Measurements from ENCODE around the gene KSR1.

DNA sequence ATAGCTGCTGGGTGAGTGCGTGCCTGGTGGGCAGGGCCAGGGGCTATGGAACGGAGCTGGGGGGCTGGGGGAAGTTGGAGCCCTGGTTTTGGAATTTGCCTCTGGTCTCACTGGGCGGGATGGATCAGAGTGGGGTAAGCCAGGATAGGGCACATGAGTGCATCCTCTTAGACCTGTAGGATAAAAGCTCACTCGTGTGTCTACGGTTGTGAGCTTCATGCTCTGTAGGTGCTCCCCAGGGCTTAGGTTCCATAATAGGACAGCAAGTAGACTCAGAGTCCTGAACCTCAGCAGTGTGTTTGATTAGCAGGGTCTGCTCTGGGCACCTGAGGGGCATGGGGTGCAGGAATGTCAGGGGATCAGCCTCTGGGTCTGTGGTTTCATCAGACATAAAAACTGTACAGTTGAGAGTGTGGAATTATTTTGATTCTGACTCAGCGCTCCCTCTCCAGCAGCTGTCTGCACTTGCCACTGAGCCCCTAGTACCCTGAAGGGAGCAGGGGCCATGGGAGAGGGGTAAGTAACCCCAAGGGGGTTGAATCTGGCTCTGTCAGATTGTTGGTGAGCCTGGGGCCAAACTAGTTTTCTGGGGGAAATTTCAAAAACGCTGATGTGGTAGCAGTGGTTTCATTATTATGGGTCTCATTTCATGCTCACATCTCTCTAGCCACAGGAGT lies 90.5 kb downstream of the KSR1 start:
- TF ChIP-seq BHLHE40 (IDR thresholded peaks at IDR 0.05; ENCODE audit: low read length), result no peak
- TF ChIP-seq ZNF212 (CRISPR knock-in tag; IDR thresholded peaks at IDR 0.05), result no peak
- TF ChIP-seq, protein P1, sequence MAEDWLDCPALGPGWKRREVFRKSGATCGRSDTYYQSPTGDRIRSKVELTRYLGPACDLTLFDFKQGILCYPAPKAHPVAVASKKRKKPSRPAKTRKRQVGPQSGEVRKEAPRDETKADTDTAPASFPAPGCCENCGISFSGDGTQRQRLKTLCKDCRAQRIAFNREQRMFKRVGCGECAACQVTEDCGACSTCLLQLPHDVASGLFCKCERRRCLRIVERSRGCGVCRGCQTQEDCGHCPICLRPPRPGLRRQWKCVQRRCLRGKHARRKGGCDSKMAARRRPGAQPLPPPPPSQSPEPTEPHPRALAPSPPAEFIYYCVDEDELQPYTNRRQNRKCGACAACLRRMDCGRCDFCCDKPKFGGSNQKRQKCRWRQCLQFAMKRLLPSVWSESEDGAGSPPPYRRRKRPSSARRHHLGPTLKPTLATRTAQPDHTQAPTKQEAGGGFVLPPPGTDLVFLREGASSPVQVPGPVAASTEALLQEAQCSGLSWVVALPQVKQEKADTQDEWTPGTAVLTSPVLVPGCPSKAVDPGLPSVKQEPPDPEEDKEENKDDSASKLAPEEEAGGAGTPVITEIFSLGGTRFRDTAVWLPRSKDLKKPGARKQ (CRISPR knock-in tag; IDR thresholded peaks at IDR 0.05), result no peak
- TF ChIP-seq, protein P2, sequence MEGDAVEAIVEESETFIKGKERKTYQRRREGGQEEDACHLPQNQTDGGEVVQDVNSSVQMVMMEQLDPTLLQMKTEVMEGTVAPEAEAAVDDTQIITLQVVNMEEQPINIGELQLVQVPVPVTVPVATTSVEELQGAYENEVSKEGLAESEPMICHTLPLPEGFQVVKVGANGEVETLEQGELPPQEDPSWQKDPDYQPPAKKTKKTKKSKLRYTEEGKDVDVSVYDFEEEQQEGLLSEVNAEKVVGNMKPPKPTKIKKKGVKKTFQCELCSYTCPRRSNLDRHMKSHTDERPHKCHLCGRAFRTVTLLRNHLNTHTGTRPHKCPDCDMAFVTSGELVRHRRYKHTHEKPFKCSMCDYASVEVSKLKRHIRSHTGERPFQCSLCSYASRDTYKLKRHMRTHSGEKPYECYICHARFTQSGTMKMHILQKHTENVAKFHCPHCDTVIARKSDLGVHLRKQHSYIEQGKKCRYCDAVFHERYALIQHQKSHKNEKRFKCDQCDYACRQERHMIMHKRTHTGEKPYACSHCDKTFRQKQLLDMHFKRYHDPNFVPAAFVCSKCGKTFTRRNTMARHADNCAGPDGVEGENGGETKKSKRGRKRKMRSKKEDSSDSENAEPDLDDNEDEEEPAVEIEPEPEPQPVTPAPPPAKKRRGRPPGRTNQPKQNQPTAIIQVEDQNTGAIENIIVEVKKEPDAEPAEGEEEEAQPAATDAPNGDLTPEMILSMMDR (IDR thresholded peaks at IDR 0.05 in 2 of 3, conservative IDR thresholded peaks at IDR 0.05 in 1 of 3; ENCODE audit: insufficient read depth in 2 of 3, low read depth in 1 of 3, low read length in 3 of 3), result no peak
- TF ChIP-seq, protein P3, sequence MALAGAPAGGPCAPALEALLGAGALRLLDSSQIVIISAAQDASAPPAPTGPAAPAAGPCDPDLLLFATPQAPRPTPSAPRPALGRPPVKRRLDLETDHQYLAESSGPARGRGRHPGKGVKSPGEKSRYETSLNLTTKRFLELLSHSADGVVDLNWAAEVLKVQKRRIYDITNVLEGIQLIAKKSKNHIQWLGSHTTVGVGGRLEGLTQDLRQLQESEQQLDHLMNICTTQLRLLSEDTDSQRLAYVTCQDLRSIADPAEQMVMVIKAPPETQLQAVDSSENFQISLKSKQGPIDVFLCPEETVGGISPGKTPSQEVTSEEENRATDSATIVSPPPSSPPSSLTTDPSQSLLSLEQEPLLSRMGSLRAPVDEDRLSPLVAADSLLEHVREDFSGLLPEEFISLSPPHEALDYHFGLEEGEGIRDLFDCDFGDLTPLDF (CRISPR knock-in tag; IDR thresholded peaks at IDR 0.05), result no peak
- no peak for TF ChIP-seq SMARCB1 (IDR thresholded peaks at IDR 0.05; ENCODE audit: insufficient read length, low read depth)
- TF ChIP-seq ZNF23 (CRISPR knock-in tag; IDR thresholded peaks at IDR 0.05), result no peak
- TF ChIP-seq ZNF41 (CRISPR knock-in tag; conservative IDR thresholded peaks at IDR 0.05), result no peak
- TF ChIP-seq NRF1 (conservative IDR thresholded peaks at IDR 0.05 in 1 of 2, IDR thresholded peaks at IDR 0.05 in 1 of 2), result no peak
- TF ChIP-seq ARHGAP35 (IDR thresholded peaks at IDR 0.05; ENCODE audit: partially characterized antibody), result no peak
- TF ChIP-seq, protein P4, sequence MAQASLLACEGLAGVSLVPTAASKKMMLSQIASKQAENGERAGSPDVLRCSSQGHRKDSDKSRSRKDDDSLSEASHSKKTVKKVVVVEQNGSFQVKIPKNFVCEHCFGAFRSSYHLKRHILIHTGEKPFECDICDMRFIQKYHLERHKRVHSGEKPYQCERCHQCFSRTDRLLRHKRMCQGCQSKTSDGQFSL (CRISPR knock-in tag; IDR thresholded peaks at IDR 0.05), result no peak
- TF ChIP-seq, protein P4 (tag; IDR thresholded peaks at IDR 0.05), result no peak
- TF ChIP-seq, protein P5, sequence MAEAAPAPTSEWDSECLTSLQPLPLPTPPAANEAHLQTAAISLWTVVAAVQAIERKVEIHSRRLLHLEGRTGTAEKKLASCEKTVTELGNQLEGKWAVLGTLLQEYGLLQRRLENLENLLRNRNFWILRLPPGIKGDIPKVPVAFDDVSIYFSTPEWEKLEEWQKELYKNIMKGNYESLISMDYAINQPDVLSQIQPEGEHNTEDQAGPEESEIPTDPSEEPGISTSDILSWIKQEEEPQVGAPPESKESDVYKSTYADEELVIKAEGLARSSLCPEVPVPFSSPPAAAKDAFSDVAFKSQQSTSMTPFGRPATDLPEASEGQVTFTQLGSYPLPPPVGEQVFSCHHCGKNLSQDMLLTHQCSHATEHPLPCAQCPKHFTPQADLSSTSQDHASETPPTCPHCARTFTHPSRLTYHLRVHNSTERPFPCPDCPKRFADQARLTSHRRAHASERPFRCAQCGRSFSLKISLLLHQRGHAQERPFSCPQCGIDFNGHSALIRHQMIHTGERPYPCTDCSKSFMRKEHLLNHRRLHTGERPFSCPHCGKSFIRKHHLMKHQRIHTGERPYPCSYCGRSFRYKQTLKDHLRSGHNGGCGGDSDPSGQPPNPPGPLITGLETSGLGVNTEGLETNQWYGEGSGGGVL (CRISPR knock-in tag; IDR thresholded peaks at IDR 0.05), result no peak
- no peak for TF ChIP-seq ETV5 (CRISPR knock-in tag; IDR thresholded peaks at IDR 0.05; ENCODE audit: low read depth)
